Activated CD4-positive, alpha-beta T cell treated with anti-CD3 and anti-CD28 coated beads for 24 hours (primary cell): ENCODE results near the gene FFAR1.
A peak's percentile ranks its signal among the peaks of the same experiment; 100 is the strongest.

Experiments
- DNase-seq, 2 donors: peaks; one replicate each; pipeline ENCODE4 v3.0.0-alpha.2; 2020; ENCODE audit warnings: low read depth in 2 of 2

FFAR1 gene, protein sequence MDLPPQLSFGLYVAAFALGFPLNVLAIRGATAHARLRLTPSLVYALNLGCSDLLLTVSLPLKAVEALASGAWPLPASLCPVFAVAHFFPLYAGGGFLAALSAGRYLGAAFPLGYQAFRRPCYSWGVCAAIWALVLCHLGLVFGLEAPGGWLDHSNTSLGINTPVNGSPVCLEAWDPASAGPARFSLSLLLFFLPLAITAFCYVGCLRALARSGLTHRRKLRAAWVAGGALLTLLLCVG (N-terminal part only)

DNA sequence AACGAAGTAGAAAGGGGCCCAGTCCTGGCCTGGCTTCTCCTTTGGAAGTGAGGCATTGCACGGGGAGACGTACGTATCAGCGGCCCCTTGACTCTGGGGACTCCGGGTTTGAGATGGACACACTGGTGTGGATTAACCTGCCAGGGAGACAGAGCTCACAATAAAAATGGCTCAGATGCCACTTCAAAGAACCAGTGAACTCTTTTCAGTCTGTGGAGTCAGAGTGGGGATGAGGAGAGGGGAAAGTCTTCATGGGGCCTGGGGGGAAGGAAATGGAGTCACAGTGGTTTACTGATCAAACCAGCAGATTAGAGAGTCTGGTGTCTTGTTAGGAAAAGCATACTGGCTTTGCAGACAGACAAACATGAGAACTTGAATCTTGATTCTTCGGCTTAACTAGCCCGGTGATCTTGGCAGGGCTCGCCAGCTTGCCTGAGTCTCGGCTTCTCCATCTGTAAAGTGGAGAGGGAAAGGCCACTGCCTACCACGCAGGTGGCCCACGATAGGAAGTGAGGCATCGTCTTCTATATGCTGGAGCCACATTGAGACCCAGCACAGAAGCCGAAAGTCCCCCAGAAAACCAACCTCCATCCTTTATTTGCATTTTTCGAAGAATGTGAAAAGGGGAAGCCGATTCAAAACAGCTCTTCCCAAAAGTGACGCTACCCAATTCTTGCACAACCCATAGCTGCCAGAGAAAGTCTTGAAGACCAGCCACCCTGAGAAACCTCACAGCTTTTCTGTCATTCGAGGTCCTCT is at the start of gene FFAR1:
Gene FFAR1 (plus strand): TSS at position 732 of the 759 bp plus-strand sequence. CDS start 3,650 bp downstream, outside the sequence.
- peak; percentile 27 to 40 for DNase-seq

DNA sequence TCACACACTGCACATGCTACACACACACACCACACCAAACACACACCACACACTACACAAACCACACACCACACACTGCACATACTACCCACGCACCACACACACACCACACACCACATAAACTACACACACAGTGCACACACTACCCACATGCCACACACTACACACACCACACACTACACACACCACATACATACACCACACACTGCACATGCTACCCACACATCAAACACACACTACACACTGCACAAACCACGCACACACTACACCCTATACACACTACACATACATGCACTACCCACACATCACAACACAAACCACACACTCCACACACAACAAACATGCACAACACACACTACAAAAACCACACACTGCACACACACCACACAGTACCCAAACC is 49.8 kb upstream of the FFAR1 start:
- DNase-seq: no peak

DNA sequence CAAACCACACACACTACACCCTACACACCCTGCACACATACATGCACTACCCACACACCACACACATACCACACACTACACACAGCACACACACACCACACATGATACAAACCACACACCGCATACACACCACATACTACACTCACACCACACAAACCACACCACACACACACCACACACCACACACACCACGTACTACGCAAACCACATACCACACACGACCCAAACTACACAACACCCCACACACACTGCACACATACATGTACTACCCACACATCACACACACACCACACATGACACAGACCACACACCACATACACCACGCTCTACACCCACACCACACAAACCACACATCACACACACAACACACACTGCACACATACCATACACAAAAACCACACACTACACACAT is 49.1 kb upstream of the FFAR1 start:
- DNase-seq: no peak

DNA sequence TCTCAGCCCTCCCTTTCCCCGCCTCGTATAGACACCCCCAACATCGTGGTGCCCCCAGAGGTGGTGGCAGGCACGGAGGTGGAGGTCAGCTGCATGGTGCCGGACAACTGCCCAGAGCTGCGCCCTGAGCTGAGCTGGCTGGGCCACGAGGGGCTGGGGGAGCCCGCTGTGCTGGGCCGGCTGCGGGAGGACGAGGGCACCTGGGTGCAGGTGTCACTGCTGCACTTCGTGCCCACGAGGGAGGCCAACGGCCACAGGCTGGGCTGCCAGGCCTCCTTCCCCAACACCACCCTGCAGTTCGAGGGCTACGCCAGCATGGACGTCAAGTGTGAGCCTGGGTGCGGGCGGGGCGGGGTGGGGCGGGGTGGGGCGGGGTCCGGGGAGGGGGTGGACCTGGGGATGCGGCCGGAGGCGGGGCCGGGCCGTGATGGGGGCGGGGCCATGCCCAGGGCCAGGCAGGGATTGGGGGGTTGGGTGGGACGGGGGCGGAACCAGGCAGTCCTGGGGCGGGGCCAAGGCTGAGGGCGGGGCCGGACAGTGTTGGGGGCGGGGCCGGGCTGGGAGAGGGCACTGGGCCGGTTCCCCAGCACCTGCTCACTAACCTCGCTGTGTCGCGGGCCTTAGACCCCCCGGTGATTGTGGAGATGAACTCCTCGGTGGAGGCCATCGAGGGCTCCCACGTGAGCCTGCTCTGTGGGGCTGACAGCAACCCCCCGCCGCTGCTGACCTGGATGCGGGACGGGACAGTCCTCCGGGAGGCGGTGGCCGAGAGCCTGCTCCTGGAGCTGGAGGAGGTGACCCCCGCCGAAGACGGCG is 48.0 kb upstream of the FFAR1 start:
- DNase-seq: no peak

DNA sequence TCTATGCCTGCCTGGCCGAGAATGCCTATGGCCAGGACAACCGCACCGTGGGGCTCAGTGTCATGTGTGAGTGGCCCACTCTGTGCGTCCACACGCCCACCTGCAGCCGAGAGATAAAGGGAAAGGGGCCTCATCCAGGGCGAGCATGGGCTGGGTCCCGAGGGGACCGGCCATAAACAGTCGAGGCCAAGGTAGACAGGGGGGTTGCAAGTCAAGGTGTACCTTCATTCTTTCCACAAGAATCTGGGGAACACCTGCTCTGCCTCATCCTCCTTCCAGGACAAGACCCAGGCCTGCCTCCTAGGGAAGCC is 47.4 kb upstream of the FFAR1 start:
- no peak for DNase-seq

DNA sequence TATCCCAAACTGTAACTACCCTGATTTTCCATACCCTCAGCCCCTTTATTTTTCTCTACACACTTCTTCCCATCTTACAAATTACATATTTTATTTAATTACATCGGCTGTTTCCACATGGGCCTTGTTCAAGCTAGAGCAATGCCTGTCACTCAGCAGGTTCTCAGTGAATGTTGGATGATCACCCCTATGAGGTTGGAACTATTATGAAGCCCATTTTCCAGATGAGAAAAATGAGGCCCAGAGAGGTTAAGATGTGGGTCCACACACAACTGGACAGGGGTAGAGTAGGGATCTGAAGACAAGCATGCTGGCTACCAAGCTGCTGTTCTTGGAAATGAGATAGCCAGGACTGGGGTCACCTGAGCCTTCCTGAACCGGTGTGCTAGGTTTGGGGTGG is 45.7 kb upstream of the FFAR1 start:
- DNase-seq: no peak

DNA sequence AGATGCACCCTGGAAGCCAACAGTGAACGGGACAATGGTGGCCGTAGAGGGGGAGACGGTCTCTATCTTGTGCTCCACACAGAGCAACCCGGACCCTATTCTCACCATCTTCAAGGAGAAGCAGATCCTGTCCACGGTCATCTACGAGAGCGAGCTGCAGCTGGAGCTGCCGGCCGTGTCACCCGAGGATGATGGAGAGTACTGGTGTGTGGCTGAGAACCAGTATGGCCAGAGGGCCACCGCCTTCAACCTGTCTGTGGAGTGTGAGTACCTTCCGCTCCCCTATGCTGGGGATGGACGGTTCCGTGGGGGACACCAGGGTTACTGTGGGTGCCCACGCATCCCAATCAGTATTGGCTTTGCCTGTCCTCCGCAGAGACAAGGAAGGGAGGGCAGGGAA is 45.3 kb upstream of the FFAR1 start:
- no peak for DNase-seq

DNA sequence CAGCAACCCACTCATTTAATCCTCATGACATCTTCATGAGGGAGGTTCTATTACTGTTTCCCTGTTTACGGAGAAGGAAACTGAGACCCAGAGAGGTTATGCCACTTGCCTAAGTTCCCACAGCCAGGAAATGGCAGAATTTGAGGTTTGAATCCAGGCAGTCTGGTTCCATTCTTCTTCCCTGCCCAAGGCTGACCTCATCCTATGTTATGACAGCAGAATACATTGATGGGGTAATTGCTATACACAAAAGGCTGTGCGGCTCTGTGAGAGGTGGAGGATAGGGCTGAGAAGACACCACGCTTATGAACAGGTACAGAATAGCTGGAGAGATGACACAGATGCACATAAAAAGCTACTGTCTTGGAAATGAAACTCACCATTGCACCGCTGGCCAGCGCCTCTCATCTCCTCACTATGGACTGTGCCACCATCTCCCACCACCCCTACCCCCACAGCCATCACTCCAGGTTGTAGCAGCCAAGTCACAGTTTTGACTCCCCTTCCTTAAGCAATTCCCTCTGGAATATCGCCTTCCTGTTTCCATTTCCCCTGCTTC is 44.3 kb upstream of the FFAR1 start:
- DNase-seq: no peak

DNA sequence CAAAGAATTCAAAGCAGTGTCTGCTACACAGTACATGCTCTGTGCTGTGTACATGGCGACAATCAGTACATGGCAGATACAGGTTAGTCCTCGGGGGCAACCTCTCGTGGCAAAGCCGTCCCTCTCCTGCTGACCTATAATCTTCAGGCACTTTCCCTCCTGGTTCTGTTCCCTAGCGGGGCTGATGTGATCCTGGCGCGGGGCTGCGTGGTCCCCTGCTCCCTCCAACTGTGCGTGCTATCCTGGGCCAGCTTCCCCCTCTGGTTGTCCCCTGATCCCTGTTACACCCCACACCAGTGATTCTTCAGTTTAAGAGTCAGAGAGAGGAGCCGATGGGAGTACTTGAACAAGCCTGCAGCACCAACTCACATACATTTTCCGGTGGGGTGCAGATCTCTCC is 43.7 kb upstream of the FFAR1 start:
- DNase-seq: no peak

DNA sequence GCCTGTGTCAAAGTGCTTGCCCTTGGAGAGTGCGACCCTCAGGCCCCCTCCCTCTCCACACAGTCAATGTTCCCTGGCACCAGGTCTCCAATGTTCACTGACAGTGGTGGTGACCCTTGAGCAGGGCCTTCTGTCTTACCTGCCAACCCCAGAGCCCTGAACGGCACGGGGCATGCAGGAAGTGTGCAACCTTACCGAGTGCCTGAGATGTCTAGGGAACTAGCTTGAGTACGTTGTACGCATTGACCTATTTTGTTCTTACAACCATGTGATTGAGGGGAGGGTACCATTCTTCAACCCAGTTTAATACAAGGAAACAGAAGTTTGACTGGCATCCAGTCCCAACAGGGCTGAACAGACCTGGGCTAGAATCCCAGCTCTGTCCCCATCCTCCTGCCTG is 42.5 kb upstream of the FFAR1 start:
- DNase-seq: no peak

DNA sequence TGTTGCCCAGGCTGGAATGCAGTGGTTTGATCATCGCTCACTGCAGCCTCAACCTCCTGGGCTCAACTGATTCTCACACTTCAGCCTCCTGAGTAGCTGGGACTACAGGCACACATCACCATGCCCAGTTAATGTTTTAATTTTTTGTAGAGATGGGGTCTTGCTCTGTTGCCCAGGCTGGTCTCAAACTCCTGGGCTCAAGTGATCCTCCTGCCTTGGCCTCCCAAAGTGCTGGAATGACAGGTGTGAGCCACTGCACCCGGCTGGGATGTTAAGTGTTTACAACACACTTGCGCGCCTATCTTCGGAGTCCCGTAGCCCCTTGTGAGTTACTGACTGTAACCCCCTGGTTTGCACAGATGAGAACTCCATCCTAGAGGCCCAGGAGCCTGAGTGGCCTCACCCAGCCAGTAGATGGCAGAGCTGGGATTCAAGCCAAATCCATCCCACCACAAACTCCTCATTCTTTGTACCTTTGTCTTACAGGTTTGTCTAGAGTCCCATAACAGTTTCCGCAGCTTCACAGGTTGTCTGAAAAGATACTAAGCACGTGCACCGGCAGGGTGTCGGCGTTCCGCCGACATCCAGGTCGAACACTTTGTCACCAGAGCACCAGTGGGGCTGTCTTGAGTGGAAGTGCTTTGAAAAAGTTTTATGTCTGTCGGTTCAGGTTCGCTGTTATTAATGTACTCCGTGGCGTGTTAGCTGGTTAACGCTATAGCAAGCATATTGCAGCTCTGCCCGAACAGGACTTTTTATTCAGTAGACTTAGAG is 41.0 kb upstream of the FFAR1 start:
- DNase-seq: no peak

DNA sequence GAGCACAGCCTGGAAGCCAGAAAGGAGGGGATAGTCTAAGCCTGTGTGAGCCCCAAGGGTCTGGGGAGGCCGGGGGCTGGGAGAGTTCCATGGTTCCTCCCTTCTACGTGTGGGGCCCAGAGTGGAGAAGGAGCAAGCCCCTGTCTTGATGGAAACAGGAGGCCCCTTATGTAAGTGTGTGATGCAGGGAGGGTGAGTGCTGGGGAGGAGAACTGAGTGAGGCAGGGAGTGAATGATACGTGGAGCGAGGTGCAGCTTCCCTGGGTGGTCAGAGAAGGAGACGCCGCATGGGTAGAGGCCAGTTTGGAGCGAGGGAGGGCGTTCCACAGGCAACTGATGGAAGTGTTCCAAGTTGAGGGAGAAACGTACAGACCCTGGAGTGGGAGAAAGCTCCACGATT is 39.8 kb upstream of the FFAR1 start:
- no peak for DNase-seq

DNA sequence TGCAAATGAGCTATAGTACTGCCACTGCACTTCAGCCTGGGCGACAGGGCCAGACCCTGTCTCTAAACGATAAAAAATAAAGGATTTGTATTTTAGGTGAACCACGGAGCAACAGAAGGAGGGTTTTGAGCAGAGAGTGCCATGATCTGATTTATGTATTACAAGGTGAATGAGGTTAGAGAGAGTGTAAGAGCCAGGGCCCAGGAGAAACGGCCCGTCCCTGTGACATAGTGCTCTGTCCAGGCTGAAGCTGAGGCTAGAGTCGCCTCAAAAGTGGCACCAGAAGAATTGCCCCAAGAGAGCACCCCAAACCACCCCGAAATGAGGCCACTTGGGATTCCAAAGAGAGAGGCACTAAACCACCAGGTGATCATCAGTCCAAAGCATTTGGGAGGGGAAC is 38.8 kb upstream of the FFAR1 start:
- no peak for DNase-seq

DNA sequence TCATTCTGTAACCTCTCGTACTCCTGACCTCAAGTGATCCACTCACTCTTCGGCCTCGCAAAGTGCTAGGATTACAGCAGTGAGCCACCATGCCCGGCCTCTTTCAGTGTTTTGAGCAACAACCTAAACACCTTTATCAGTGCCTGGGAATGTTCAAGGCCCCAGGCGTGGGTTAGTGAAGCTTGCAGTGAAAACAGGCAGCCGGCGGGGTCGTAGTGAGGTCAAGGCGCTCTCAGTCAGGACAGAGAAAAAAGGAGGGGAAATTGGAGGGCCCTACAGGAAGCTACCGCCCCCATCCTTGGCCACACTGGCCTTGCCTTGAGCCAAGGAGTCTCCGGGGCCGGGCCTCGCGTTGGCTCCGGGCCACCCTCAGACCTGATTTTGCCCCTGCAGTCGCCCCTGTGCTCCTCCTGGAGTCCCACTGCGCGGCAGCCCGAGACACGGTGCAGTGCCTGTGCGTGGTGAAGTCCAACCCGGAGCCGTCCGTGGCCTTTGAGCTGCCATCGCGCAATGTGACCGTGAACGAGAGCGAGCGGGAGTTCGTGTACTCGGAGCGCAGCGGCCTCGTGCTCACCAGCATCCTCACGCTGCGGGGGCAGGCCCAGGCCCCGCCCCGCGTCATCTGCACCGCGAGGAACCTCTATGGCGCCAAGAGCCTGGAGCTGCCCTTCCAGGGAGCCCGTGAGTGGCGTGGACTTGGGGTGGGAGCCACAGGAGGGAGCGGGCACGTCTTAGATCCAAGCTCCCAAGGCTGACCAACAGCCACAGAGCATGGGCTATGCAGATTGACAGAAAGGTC is 38.0 kb upstream of the FFAR1 start:
- DNase-seq: no peak

DNA sequence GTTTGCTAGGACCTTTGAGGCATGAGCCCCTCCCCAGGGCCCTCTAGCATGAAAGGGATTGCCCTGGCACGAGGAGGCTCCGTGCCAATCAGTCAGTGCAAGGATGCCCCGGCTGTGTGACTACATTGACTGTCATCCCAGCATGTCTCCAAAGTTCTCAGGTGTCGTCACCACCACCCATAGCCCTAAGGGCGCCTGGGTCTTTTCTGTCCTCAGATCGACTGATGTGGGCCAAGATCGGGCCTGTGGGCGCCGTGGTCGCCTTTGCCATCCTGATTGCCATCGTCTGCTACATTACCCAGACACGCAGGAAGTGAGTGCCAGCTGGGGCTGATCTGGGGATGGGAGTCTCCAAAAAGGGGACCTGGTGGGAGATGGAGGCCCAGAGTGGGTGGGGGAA is 37.4 kb upstream of the FFAR1 start:
- DNase-seq: no peak

DNA sequence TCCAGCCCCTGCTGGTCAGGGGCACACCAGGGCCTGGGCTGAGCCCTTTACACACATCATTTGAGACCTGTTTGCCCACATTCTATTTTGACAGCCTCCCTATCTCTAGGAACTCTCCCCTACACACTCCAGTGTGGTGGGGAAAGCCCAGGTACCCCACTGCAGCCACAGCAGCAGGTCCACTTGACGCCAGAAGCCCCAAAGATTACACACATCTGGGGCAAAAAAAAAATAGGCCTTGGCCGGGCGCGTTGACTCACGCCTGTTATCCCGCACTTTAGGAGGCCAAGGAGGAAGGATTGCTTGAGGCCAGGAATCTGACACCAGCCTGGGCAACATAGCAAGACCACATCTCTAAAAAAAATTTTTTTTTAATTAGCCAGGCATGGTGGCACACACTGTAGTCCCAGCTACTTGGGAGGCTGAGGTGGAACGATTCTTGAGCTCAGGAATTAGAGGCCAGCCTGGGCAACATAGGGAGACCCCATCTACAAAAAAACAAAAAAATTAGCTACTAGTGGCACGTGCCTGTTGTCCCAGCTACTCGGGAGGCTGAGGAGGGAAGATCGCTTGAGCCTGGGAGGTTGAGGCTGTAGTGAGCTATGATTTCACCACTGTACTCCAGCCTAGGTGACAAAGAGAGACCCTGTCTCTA is 36.8 kb upstream of the FFAR1 start:
- no peak for DNase-seq

DNA sequence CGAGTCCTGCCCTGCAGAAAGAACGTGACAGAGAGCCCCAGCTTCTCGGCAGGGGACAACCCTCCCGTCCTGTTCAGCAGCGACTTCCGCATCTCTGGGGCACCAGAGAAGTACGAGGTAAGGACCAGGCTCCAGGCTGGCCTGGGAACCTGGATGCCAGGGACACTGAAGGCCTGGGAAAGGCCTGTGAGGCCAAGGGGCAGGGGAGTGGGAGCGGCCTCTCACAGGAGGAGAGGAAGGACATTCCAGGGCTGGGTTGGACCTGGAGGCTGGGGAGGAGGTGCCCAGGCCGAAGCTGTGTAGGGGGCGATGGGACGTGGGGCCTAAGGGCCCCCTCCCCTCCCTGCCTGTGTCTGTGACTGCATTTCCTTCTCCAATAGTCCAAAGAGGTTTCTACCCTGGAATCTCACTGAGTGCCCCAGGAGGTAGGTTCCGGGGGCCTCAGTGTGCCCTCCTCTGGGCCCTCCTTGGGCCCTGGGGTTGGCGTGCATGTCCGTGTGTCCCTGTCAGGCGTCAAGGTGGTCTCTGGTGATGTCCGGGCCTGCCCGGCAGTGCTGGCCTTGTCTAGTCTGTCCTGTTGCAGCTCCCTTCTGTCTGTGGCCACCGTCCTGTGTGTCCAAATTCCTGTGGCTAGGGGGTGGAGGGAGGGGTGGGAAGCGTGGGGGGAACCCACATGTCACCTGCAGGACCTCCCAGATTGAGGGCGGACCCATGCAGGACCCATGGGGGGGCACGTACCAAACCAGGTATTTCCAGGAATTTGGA is 35.6 kb upstream of the FFAR1 start:
- no peak for DNase-seq

DNA sequence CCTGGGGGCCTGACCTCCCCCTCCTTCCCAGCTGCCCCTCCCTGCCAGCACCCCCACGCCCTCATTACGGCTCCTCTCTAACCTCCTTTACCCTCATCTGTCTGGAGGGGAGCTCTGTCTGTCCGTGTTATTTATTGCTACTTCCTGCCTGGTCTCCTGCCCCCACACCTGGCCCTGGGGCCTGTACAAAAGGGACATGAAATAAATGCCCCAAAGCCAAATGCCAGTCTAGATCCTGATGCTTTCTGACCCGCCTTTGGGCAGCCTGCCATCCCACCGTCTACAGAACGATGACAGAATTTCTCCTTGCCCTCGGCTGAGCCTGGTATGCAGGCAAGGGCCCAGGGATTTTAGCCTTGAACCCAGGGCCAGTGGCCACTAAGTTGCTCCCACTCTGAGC is 34.1 kb upstream of the FFAR1 start:
- no peak for DNase-seq

DNA sequence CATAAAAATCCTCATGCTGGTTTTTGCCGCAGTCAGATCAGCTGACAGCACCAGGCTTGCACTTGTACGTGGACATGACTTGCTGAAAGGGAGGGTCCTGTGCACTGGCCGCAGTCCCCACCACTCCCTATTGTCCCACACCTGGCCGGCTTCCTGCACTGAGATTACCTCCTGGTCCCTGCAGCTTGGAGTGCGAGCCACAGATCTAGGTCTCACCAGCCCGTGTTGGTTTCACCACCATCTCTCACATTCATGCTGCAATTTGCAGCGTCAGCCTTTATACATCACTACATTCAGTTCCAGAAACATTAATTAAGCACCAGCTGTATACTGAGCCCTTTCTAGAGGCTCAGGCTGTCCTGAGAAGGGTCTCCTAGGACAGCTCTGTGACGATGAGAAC is 33.7 kb upstream of the FFAR1 start:
- DNase-seq: no peak
